HG03520 (cell line): Measurements from ENCODE around the gene TP53INP2.
"Not testable (repeated sequence)": the region's sequence is repeated elsewhere in the genome, so short reads cannot be mapped to it uniquely, and the experiment has no call there.

ENCODE experiments used
- ATAC-seq: cut with Tn5 transposase; IDR thresholded peaks from one replicate; pipeline ENCODE4 v1.9.1; 2021; ENCODE audit warnings: mild to moderate bottlenecking, moderate library complexity; ENCODE audit not compliant: unreplicated experiment

The TP53INP2 gene

DNA sequence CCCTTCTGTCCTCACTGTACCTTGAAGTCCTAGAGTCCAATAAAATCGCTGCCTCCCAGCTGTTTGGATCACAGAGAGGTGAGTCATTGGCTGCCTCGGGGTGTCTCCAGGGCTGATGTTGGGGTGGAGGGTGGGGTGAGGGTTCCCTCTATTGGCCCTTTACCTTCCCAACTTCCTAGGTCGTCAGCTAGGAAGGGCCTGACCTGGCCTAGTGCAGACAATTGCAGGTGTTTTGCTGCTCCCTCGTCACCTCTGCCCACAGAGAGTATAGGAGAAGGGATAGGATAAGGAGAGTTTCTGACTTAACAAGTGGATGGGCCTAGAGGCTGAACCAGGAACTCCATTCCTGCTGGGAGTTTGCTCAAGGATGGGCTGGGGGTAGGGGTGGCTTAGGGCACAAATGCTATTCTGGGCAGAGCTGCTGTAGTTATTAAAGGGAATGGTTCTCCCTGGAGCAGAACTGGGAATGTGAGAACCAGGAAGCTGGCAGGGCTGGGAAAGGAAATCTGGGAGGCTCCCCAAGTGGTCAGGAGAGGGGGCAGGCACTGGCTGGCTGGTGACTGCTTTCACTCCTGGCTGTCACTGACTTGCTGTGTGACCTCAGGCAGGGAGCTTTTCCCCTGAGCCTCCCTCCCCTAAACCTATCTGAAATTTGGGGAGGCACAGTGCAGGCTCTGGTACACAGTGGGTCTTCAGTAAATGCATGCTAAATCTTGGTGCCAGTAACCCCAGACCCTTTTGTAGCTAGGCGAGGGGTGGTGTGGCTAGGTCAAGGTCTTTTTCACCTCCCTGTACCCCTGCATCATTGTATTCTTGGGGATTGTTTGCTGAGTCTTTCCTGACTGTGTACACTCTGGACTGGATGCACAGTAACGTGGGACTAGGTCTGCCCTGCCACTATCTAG is 1.5 kb downstream of the TP53INP2 start:
- ATAC-seq: no peak

DNA sequence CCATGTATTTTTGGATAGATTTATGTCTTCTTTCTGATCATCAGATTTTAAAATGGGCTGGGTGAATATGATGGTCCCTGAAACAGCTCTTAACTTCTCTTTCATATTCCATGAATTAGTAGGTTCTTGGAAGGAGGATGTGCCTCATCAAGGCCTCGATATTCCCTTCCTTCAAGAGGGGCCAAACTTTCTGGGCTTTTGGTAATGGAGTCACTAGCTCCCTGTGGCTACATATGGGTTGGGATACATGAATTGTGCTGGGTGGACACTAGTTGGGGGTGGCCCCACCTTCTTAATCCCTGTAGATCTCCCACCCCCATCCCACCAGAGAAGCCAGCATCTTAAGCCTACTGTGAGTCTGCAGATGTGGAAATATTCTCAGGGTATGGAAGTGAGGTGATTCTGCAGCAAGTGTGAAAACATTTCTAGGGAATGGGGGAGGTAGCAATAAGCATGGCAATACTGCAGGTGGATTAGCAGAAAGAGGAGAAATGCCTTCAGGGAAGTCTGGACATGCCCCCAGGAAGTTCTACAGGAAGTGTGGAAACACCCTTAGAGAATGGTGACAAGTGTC is 2.2 kb downstream of the TP53INP2 start:
- no peak for ATAC-seq

DNA sequence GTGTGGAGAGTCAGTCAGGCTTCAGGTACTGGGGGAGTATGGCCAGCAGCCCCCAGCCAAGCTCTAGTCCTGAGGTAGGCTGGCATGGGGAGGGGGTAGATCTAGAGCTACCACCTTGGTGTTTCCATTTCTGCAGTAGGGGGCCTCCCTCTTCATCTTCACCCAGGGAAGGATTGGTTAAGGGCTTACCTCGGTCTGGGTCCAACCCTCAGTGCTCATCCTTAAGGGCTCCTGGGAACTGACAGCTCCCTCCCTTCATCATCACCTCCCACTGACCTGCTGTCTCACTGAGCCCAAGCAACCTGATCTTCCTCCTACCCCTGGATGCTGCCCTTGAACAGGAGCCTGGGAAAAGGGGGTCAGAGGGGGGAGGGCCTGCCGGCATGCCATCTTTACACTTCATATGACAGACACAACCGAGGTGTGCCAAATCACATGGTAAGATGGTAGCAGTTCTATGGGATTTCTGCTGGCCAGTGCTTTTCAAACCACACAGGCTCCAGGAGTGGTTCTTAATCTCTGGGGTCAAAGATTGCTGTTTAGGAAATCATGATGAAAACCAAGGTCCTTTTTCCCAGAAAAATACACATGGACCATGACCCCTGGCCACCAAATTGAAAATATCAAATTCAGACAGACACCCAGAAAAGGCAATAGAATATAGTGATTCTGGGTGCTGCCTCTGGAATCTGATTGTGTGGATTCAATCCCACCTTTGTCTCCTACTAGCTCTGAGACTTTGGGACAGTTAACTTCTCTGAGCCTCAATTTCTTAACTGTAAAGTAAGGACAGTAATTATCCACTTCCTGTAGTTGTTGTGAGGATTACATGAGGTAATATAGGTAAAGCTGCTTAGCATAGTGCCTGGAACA is 3.0 kb downstream of the TP53INP2 start:
- no peak for ATAC-seq

DNA sequence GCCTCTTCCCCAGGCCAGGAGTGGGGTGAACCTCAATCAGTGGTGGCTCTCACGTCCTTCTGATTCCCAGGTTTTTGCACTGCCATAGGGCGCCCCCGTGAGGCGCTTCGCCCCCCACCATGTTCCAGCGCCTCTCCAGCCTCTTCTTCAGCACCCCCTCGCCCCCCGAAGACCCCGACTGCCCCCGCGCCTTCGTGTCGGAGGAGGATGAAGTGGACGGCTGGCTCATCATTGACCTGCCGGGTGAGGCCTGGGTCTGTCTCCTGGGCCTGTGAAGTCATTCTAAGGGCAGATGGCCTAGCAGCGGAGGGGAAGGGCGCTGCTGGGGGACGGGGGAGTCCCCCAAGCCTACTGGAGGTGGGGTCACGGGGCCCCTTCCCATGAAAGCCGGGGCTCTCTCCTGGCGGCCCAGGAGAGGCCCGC is 4.5 kb downstream of the TP53INP2 start:
- ATAC-seq: peak; percentile 9

DNA sequence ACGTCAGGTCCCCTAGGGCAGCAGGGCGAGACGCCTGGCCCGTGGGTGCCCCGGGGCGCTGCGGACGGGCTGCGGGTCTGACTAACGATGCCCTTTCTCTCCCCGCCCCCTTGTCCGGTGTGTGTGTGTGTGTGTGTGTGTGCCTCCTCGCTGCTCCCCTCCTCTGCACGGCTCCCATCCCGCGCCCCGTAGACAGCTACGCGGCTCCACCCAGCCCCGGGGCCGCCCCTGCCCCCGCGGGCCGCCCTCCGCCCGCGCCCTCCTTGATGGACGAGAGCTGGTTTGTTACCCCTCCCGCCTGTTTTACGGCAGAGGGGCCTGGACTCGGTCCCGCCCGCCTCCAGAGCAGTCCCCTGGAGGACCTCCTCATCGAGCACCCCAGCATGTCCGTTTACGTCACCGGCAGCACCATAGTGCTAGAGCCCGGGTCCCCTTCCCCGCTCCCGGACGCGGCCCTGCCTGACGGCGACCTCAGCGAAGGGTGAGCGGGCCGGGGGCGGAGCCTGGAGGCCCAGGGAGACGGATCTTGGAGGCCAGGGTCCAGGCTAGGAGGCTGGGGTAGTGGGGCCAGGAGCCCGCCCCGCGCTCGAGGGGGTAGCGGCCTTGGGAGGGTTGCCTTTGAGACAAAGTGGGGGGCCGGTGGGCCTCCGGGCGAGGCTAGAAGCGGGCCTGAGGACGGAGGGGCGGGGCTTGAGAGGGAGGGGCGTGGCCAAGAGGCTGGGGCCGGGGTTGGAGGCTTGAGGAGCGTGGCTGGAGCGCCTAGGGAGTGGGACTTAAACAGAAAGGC is 5.1 kb downstream of the TP53INP2 start:
- peak; percentile 39 for ATAC-seq

DNA sequence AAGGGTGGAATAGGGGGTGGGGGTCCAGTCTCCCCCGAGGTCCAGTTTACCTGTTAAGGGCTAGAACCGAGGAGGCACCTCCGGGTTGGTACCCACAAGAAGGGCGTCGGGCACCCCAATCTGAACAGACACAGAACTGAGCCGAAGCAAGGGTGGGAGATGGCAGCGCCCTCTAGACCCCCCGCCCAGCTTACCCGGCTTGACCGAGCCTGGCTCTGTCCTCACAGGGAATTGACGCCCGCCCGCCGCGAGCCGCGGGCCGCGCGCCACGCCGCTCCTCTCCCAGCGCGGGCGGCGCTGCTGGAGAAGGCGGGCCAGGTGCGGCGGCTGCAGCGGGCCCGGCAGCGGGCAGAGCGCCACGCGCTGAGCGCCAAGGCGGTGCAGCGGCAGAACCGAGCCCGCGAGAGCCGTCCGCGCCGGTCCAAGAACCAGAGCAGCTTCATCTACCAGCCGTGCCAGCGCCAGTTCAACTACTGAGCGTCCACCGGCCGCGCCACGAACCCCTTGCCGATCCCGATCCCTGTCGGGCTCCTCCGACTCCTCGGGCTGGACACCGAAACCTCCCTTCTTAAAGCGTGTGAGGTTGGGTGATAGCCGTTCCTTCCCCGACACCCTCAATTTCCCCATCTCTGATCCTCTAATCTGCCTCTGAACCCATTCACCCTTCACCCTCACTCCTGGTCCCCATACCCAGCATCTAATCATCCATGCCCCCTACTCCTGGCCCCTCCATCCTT is 5.9 kb downstream of the TP53INP2 start:
- ATAC-seq: peak; percentile 17

DNA sequence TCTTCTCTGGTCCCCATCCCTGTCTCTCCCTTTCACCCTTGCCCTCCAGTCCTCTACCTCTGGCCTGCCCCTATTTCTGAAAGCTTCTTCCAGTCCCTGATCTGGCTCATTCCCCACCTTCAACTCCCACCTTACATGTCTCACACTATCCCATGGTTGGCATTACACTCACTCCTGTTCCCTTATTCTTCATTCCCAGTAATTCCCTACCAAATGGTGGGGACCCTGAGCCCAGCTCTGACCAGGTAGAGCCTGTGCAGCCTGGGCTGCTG is 6.4 kb downstream of the TP53INP2 start:
- no peak for ATAC-seq

DNA sequence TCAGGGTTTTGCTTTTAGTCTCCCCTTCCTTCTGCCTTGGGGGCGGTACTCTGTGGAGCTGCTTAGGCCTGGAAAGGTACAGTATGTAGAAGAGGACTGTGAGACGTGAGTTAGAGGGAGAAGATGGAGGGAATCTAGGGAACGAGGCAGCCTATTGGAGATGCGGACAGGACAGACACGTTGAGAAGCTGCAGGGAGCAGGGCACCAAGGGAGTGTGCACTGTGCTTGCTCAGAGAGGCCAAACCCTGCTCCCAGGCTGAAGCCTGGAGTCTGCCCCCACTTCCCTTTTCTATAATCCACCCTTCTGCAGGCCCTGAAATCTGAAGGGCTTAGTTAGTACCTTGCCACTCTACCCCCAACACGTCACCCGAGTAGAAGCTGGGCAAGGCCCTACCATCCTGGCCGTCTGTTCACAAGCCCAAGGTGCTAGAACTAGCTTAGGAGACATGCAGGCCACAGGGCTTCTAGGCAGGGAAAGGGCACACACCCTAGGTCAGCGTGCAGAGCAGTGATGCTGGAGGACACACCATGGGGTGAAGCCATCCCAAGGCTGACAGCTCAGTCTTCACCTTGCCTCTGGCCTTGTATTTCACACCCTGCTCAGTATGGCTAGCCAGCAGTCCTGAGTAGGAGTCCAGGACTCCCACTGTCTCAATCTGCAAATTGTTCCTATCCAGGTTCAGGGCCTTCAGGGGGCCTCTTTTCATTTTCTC is 6.9 kb downstream of the TP53INP2 start:
- no peak for ATAC-seq

DNA sequence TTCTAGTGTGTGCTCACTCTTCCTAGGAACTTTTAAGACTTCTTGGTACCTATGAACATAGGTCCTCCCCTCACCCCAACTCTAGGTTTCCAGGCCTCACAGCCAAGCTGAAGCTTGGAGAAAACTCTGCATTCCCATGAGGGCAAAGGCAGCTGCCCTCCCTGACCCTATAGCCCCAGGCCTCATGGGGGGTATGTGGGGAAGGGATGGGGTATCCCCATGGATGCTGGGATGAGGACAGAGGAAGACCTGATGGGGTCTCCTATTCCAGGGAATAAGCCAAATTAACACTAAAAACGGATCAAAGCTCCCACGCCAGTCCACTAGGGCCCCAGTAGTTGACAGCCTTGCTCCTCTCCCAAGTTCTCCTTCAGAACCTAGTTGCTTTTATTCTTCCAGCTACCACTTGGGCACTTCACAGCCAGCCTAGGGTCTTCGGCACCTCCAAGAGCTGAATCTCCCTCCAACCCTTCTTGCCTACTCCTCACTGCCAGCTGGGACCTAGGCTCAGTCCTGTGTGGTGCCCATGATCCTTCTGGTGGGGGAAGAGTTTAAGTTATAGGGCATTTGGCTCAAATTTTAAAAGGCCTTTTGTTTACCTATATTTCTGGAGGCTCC is 7.8 kb downstream of the TP53INP2 start:
- ATAC-seq: no peak

DNA sequence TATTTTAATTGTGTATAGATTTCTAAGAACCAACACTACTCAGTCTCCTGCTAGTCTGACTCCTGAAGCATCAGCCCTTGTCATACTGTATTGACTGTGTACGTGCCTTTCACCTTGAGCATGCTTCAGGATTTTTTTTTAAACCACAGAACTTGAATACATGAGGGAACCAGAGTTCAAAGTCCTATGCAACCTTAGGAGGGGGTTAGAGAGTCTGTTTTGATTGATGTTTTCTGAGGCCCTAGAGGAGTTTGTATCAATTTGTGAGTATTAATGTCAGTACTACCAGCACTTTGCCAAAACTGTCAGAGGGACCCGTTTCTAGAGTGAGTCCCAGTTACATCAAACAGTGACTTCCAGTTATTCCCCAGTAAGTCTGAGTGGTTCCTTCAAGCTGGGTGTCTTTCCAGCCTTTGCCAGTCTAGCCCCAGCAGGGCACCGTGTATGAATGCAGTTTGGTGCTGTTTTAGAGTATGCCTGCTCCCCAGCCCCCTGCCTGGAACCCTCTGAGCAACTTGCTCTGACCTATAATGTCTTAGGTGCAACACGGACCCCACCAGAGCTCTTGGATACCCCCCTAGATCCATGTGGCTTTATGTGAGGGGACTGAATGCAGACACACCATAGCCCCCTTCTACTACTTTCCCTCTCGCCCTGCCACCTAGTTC is 8.5 kb downstream of the TP53INP2 start:
- ATAC-seq: no peak

DNA sequence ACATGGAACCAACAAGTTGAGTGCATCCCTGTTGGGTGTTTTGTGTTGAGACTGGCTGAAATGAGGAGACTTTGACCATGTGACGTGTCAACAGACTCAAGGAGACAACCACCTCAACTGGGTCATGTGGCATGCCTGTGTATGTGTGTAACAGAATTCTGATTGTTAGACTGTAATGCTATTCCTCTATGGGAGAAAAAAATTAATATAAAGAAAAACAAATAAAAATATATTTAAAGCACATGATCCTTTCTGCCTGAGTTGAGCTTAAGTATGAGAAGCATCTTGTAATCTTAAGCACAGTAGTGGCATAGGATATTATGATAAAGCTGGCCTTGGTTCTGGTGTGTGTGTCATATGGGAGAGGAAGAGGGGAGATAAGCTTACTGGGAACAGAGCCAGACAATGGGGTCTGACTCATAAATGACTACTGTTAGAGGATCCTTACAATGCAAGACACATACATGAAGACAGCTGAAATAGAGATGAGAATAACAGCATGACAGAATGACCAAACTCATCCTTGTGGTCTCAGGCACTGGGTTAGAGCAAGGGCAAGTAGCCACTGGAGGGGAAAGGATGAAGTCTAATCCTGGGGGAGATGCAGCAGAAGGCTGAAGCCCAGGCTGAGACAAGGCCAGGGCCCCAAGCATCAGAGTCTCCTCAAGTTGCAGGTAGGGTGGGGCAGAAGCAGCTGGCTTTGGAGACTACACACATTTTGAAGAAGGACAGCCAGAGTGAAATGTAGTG is 9.2 kb downstream of the TP53INP2 start:
- no peak for ATAC-seq

DNA sequence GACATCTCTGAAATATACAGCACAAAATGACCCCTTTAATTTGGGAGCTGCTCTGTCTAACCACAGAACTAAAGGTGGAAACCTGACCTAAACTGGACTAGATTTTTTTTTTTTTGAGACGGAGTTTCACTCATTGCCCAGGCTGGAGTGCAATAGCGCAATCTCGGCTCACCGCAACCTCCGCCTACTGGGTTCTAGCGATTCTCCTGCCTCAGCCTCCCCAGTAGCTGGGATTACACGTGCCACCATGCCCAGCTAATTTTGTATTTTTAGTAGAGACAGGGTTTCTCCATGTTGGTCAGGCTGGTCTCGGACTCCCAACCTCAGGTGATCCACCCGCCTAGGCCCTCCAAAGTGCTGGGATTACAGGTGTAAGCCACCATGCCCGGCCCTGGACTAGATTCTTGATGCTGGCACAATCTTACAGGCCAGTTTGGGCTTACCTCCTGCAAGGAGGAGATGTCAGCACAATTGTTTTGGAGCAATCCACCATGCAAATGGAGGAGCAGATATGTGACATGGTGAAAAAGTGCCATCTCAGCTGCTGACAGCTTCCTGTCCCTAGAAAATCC is 9.9 kb downstream of the TP53INP2 start:
- ATAC-seq: not testable (repeated sequence)

DNA sequence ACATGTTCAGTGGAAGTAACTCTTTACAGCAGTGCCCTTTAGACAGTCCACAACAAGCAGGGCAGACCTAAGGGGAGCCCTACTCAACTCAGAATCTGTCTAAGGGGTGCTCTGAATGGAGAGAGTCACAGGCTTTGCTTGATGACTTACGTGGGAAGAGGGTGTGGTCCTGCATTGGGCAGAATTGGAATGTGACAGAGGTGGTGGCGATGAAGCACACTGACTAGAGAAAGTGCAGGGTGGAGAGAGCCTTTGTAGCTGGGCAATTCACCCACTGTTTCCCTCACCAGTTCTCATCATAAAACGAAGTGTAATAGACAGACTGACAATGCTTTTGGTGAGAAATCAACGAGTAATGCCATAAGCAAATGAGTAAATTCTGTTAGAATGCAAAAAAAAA is 11.2 kb downstream of the TP53INP2 start:
- ATAC-seq: no peak

DNA sequence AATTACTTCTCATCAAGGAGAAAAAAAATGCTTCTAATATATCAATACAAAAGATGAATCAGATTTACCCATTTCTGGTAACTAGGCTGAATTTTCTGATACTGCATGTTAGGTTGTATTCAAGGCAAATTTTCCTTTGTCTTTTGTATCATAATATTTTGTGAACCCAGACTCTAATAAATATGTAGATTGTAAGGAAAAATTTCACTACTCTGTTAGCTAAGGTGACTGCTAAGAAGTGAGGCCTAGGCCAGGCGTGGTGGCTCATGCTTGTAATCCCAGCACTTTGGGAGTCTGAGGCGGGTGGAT is 12.7 kb downstream of the TP53INP2 start:
- ATAC-seq: no peak

DNA sequence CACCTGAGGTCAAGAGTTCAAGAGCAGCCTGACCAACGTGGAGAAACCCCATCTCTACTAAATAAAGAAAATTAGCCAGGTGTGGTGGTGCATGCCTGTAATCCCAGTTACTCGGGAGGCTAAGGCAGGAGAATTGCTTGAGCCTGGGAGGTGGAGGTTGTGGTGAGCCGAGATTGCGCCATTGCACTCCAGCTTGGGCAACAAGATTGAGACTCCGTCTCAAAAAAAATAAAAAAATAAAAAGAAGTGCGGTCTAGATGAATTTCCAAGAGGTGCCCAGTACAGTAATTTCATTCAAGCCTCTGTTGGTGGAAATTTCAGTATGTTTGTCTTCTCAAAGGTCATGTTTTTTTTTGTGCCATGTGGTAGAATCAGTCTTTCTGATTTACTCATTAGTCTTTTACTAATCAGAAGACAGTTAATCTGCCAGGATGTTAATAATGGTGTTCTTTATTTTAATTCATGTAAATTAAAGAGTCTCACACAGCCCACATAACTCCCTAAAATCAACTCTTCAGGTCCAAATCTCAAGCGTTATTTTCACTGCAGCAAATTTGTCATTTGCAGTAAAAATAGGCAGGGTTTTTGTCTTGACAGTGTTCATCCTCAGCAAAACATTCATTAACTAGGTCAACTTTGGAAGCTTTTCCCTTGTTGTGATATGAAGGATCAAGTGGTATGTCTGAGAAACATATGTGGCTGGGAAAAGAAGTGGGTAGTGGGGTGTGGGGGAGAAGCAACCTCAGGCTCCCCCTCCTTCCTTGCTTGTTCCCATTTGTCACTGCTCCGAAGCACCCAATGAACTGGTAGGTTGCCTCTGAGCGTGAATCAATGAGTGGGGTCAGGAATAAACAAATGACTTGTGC is 13.3 kb downstream of the TP53INP2 start:
- ATAC-seq: no peak

DNA sequence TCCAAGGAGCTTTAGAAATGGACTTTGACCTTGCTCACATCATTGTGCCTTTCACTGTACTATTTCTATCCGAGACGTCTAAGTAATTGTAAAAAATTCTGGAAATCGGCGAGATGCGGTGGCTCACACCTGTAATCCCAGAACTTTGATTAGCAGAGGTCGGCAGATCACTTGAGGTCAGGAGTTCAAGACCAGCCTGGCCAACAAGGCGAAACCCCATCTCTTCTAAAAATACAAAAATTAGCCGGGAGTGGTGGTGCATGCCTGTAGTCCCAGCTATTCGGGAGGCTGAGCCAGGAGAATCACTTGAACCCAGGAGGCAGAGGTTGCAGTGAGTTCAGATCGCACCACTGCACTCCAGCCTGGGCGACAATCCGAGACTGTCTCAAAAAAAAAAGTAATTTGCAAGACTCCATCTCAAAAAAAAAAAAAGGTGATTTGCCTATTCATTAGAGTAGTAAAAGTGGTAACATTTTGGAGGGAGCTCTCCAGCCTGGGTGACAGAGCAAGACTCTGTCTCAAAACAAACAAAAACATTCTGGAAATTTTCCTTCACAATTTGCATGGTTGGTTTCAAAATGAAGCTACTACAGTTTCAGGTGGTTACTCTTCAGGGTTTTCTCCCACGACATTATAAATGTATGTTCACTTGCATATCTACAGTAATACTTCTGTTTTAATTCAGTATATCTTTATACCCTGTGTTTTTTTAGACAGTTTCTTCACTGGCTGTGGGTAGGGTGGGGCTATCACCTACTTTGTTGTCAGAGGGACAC is 15.3 kb downstream of the TP53INP2 start:
- peak; percentile 76 for ATAC-seq
